ENCODE measurements around the gene EIF4A3.

GRCh38 chr17:80086081-80086480 is 60.8 kb downstream of the EIF4A3 start:
- TF ChIP-seq CTCF (IDR thresholded peaks at IDR 0.05) (no peak), POLR2A (IDR thresholded peaks at IDR 0.05) (no peak)

Measured in ovary (tissue), 3 donors.